SIG-M5 (cell line): Measurements from ENCODE around the gene BTBD2.
"Not testable (repeated sequence)": the region's sequence is repeated elsewhere in the genome, so short reads cannot be mapped to it uniquely, and the experiment has no call there.

ENCODE experiments used
- DNase-seq: peaks from one replicate; lab custom pipeline; 2025; lab: John Stamatoyannopoulos, UW

BTBD2 gene

GRCh38 chr19:2039959-2040646, 24.6 kb upstream of the BTBD2 start:
- no peak for DNase-seq

DNA sequence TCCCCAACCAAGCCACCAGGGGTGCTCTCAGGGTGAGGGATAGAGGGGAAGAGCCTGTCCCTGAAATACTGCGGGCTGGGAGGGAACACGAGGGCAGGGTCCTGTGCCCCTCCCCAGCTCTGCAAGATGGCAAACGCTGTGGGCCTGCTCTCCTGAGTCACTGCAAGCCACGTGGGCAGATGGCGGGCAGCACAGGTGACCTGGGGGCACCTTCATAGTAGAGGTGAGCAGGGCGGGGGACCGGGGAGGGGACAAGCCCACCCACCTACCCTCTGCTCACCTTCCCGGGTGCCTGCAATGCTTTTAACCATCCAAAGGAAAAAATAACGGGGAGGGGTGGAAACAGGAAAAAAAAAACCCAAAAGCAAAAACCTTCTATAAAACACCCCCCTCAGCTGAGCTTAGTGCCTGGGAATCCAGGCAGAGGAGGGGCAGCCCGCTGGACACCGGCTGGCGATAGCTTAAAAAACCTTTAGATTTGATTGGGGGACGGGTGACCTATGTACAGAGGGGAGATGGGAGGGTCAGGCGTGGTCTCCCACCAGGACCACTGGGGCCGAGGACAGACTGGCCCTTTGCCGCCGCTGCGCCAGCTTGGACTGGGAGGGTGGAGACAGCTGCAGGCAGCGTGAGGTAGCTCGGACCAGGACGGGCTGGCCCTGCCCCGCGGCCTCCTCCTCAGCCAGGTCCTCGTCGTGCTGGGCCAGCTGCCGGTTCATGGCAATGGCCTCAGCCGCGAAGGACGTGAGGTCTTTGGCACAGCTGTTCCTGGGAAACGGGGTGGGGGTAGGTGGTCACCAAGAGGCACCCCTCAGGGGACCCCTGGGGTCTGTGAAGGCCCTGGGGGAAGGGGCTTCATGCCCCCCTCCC, 23.8 kb upstream of the BTBD2 start:
- no peak for DNase-seq

DNA sequence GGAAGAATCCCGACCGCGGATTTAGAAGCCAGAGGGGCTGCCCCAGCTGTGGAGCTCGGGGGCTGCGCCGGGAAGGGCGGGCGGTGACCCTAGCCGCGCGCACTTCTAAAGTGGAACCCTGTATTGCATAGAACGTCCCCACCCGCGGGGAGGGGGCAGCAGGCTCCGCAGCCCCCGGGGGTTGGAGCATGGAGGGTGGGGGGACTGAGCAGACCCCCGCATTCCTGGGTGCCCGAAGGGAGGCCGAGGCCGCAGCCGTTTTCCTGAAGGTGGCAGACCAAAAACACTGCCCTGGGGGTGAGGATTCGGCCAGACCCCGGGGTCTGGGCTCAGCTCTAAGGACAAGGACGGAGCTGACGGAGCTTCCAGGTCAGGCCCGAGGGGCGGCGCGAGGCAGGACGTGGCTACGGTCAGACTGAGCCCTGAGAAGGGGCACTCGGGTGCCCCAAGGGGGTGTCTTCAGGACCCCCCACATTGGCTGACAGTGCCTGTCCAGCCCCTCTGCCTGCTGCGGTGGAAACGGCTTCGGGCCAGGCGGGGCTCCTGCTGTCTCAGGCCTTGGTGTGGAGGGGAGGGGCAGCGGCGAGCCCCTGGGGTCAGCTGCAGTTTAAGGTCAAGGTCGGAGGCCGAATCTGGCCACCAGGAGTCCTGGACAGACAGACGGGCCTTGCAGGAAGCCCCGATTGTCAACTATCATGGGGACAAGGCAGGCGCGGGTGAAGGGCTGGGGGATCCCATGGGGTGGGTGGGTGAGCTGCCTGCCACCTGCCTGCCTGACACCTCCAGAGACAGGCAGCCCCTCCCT, 23.0 kb upstream of the BTBD2 start:
- DNase-seq = no peak

GRCh38 chr19:2037651-2038255, 22.2 kb upstream of the BTBD2 start:
- DNase-seq = no peak

GRCh38 chr19:2036424-2036823, 20.9 kb upstream of the BTBD2 start:
- no peak for DNase-seq

- no peak for DNase-seq
Observed at GRCh38 chr19:2035590-2035991, 20.1 kb upstream of the BTBD2 start.

- no peak for DNase-seq
Observed at GRCh38 chr19:2034729-2035589, 19.4 kb upstream of the BTBD2 start.

DNA sequence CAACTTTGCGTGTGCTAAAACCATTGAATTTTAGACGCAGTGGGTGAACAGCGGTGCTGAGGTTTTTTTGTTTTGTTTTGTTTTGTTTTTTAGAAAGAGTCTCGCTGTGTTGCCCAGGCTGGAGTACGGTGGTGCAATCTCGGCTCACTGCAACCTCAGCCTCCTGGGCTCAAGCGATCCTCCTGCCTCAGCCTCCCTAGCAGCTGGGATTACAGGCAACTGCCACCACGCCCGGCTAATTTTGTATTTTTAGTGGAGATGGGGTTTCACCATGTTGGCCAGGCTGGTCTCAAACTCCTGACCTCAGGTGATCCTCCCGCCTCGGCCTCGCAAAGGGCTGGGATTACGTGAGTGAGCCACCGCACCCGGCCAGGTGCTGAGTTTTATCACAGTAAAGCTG, 18.7 kb upstream of the BTBD2 start:
- not testable (repeated sequence) for DNase-seq

DNA sequence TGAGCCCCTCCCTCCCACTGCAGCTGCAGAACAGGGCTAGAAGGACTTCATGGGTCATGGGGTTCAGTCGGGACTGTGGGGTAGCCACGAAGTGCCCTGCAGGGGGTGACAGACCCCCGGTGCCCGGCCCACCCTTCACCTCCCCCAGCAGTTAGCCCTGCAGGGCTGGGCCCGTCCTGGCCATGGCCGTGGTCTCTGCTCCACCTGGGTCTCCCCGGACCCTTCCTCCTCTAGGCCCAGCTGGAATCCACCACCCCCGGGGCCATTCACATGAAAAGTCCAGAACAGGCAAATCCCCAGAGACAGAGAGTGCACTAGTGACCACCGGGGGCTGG, 18.3 kb upstream of the BTBD2 start:
- no peak for DNase-seq

GRCh38 chr19:2033115-2033824, 17.8 kb upstream of the BTBD2 start:
- DNase-seq = no peak

DNA sequence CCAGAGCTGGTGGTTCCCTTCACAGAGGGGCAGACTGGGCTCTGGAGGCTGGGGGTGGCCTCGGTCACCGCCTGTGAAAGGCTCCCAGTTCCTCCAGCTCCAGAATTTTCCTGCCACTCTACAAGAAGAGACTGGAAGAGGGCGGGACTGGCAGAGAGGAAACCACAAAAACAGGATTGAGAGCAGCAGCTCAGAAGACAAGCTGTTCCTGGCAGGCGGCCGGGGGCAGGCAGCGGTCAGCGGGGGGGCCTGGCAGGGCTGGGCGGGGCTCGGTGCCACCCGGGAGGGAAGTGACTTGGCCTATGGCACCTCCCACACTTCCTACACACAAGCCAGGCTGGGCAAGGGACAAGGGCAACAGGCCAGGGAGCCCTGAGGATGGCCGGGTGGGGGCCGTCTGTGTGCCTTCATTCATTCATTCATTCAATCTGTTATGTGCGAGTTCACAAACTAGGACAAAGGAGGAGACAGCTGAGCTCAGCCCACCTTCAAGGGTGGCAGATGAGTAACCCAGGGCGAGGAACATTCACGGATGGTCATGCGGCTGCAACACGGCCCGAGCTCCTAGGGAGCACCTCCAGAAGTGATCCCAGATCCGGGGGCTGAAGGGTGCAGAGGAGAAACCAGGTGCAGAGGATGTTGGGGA, 16.9 kb upstream of the BTBD2 start:
- DNase-seq = no peak

- no peak for DNase-seq
Observed at GRCh38 chr19:2027361-2027760, 11.8 kb upstream of the BTBD2 start.

DNA sequence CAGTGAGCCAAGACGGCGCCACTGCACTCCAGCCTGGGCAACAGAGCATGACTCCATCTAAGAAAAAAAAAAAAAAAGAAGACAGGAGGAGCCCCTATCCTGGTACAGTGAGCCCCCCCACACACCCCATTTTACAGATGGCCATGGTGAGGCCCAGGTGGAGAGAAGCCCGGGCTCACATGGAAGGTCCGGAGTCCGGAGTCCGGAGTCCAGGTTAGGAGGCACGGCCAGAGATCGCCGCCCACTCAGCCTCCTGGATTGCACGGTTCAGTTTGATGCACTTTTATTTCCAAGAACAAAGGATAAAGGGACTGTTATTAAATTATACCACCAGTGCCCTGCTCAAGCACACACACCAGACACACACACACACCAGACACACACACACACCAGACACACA, 11.3 kb upstream of the BTBD2 start:
- no peak for DNase-seq

DNA sequence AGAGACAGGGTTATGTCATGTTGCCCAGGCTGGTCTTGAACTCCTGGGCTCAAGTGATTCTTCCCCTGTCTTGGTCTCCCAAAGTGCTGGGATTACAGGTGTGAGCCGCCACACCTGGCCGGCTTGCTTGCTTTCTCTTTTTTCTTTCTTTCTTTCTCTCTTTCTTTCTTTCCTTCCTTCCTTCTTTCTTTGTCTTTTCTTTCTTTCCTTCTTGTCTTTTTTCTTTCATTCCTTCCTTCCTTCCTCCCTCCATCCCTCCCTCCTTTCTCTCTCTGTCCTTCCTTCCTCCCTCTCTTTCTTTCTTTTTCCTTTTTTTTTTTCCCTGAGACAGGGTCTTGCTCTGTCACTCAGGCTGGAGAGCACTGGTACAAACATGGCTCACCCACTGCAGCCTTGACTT, 6.8 kb upstream of the BTBD2 start:
- no peak for DNase-seq

- no peak for DNase-seq
Observed at GRCh38 chr19:2021453-2022140, 6.1 kb upstream of the BTBD2 start.

GRCh38 chr19:2018752-2019151, 3.2 kb upstream of the BTBD2 start:
- no peak for DNase-seq

GRCh38 chr19:2016041-2016807, 710 bp upstream of the BTBD2 start:
- no peak for DNase-seq

- no peak for DNase-seq
Observed at GRCh38 chr19:2014731-2015607, 545 bp downstream of the BTBD2 start.
